HFFc6 (cell line): ENCODE results near the gene TMEM178B. TPM values are rescaled to one million over a fixed set of nuclear protein-coding genes. Genes with fewer than 3 reads are reported as not detected.

Experiments used
- DNase-seq: peaks from one replicate; pipeline ENCODE4 v3.0.0-alpha.2; 2018
- H3K27ac Mint-ChIP-seq: 2 replicates; pipeline ENCODE4 v1.8.0; 2020; ENCODE audit warnings: mild to moderate bottlenecking, mixed read lengths
- H3K27me3 Mint-ChIP-seq: 2 replicates; pipeline ENCODE4 v1.8.0; 2021; ENCODE audit warnings: mild to moderate bottlenecking, moderate library complexity, mixed read lengths; ENCODE audit not compliant: insufficient read depth
- H3K36me3 Mint-ChIP-seq: 2 replicates; pipeline ENCODE4 v1.8.0; 2021; ENCODE audit warnings: low read depth, mixed read lengths
- H3K4me1 Mint-ChIP-seq: 2 replicates; pipeline ENCODE4 v1.8.0; 2020; ENCODE audit warnings: low read depth, mixed read lengths
- H3K4me3 Mint-ChIP-seq: 2 replicates; pipeline ENCODE4 v1.8.0; 2020; ENCODE audit warnings: mild to moderate bottlenecking, moderate library complexity, mixed read lengths
- H3K9me3 Mint-ChIP-seq: 2 replicates; pipeline ENCODE4 v1.8.0; 2020; ENCODE audit warnings: mild to moderate bottlenecking, mixed read lengths
- CTCF ChIP-seq: fragments of 200-600 bp; sonication (generic); IDR thresholded peaks from 2 replicates; pipeline ENCODE4 v1.5.0; 2021; ENCODE audit warnings: antibody characterized with exemption, mild to moderate bottlenecking
- total RNA-seq, 6 experiments: library from RNA; stranded (reverse); fragmentation: NEBNext Ultra II Directional; extraction: Animal tissue kit (Norgen Biotek cat#: 25700); gene quantifications; 2 replicates in 1 of 6; 3 replicates in 5 of 6; pipeline ENCODE4 v1.2.3, GENCODE V29; 2021

TMEM178B gene
- total RNA-seq, 6 experiments from 2014 or later: 2.8 to 8.4 (median 6.6) TPM

- Mint-ChIP-seq H3K4me3 (no peak overlapping the region), H3K27ac (no peak overlapping the region), H3K9me3 (peaks cover 26% of the 10 kb centered on the region), H3K4me1 (no peaks in the 10 kb centered on the region), H3K36me3 (no peaks in the 10 kb centered on the region), H3K27me3 (peaks cover 2% of the 10 kb centered on the region)
- no peak for DNase-seq
- TF ChIP-seq CTCF: no peak
Observed at GRCh38 chr7:141300816-141301215, 227.0 kb downstream of the TMEM178B start.

GRCh38 chr7:141301544-141301943, 227.7 kb downstream of the TMEM178B start:
- Mint-ChIP-seq H3K36me3 (no peaks in the 10 kb centered on the region), H3K4me1 (no peaks in the 10 kb centered on the region), H3K9me3 (peaks cover 26% of the 10 kb centered on the region), H3K4me3 (no peak overlapping the region), H3K27me3 (peaks cover 2% of the 10 kb centered on the region), H3K27ac (no peak overlapping the region)
- no peak for DNase-seq
- no peak for TF ChIP-seq CTCF

GRCh38 chr7:141302617-141303016, 228.8 kb downstream of the TMEM178B start:
- H3K36me3 Mint-ChIP-seq: no peaks in the 10 kb centered on the region
- H3K27me3 Mint-ChIP-seq: peaks cover 2% of the 10 kb centered on the region
- no peak for TF ChIP-seq CTCF
- H3K9me3 Mint-ChIP-seq: peaks cover 26% of the 10 kb centered on the region
- H3K4me1 Mint-ChIP-seq: no peaks in the 10 kb centered on the region; the same call in 1 of the 2 replicates
- no peak for DNase-seq
- no peak overlapping the region for H3K4me3 Mint-ChIP-seq
- H3K27ac Mint-ChIP-seq: no peak overlapping the region

- DNase-seq: no peak
- no peaks in the 10 kb centered on the region for H3K36me3 Mint-ChIP-seq
- peaks cover 14% of the 10 kb centered on the region for H3K9me3 Mint-ChIP-seq
- TF ChIP-seq CTCF: no peak
- H3K27ac Mint-ChIP-seq: no peak overlapping the region
- H3K27me3 Mint-ChIP-seq: peaks cover 2% of the 10 kb centered on the region
- no peaks in the 10 kb centered on the region; the same call in 1 of the 2 replicates for H3K4me1 Mint-ChIP-seq
- no peak overlapping the region for H3K4me3 Mint-ChIP-seq
Observed at GRCh38 chr7:141304291-141304690, 230.4 kb downstream of the TMEM178B start.

GRCh38 chr7:141306081-141306480, 232.2 kb downstream of the TMEM178B start:
- no peaks in the 10 kb centered on the region; the same call in 1 of the 2 replicates for H3K4me1 Mint-ChIP-seq
- no peak overlapping the region for H3K4me3 Mint-ChIP-seq
- no peak for TF ChIP-seq CTCF
- H3K9me3 Mint-ChIP-seq: peaks cover 8% of the 10 kb centered on the region
- no peak for DNase-seq
- H3K27me3 Mint-ChIP-seq: no peaks in the 10 kb centered on the region
- H3K27ac Mint-ChIP-seq: no peak overlapping the region
- H3K36me3 Mint-ChIP-seq: no peaks in the 10 kb centered on the region

- Mint-ChIP-seq H3K4me3 (no peak overlapping the region), H3K9me3 (peaks cover 17% of the 10 kb centered on the region), H3K27ac (no peak overlapping the region), H3K4me1 (peaks cover 15% of the 10 kb centered on the region; the same call in 1 of the 2 replicates), H3K27me3 (no peaks in the 10 kb centered on the region; the same call in 1 of the 2 replicates), H3K36me3 (peaks cover 12% of the 10 kb centered on the region; the same call in 1 of the 2 replicates)
- DNase-seq: no peak
- TF ChIP-seq CTCF: no peak
Observed at GRCh38 chr7:141312395-141312794, 238.5 kb downstream of the TMEM178B start.
